ENCODE measurements around the gene TSSK1B. TPM values are rescaled to one million over a fixed set of nuclear protein-coding genes. Genes with fewer than 3 reads are reported as not detected.
"Not testable (repeated sequence)": the region's sequence is repeated elsewhere in the genome, so short reads cannot be mapped to it uniquely, and the experiment has no call there.

Gene TSSK1B, protein sequence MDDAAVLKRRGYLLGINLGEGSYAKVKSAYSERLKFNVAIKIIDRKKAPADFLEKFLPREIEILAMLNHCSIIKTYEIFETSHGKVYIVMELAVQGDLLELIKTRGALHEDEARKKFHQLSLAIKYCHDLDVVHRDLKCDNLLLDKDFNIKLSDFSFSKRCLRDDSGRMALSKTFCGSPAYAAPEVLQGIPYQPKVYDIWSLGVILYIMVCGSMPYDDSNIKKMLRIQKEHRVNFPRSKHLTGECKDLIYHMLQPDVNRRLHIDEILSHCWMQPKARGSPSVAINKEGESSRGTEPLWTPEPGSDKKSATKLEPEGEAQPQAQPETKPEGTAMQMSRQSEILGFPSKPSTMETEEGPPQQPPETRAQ
- not detected in 2 replicates for total RNA-seq (2014; rRNA removed; shearing (Covaris generic))
- polyA plus RNA-seq (2015; cell fraction: cytosol; rRNA removed): not detected in 2 replicates
- not detected in 2 replicates for polyA plus RNA-seq (2015; cell fraction: nucleus; rRNA removed)

DNA sequence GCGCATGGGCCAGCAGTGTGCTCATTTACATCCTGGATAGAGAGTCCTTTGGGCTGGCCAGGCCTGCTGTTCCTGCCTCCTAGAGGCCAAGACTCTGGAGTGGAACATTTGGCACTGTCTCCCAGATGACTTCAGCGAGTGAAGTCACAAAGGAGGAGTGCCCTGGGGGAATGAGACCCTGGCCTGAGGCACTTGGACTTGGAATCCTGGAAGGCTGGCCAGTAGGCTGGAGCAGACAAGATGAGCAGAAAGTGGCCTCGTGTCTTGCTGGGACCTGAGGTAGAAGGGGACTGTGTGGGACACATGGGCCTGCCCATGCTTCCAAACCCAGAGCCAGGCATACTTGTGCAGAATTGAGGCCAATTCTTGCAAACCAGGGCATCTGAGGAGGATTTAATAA lies at the start of gene TSSK1B:
Gene TSSK1B (minus strand): TSS at position 101 of the 400 bp plus-strand sequence. CDS start 150 bp downstream, outside the sequence.
- in situ Hi-C loops (cut with HindIII; ENCODE audit: low pct_unique_long_range_greater_than_20kb, low sequenced_read_pairs): no loop called here
- no peak for DNase-seq (ENCODE audit: low read depth, low spot score)

DNA sequence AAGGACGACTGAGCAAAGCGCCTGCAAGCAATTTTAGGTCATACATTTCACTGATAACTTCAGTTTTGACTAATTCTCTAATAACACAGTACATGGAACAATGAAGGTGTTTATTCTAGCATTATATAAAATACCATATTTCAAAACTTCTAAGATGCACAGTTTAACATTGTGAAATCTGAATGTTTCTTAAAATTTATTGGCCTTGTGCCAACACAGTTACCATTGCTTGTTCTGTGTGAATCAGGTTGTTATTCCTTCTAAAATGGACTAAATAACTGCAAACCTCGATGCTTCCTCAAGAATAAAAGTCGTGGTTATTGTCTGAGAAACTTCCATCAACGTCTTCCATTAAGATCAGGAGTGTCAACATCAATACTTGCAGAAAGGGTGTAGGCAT lies 45.5 kb upstream of the TSSK1B start:
- DNase-seq (ENCODE audit: low read depth, low spot score): no peak
- in situ Hi-C loops (cut with HindIII; ENCODE audit: low pct_unique_long_range_greater_than_20kb, low sequenced_read_pairs): no loop called here

DNA sequence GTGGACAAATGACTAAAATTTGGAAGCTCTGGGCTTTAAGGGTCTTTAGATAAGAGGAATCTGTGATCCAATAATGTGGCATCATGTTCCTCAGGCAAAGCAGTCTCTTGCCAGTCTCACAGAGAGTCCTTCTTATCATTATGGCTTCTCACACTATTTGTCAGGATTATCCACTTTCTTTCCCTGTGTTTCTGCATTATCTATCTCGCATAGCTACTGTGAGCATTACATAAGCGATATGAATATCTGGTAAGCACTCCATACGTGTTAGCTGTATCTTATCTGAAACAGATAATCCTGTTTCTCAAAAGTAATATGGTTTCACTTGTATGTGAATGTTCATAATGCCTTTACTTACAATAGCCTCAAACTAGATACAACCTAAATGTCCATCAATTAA lies 43.9 kb upstream of the TSSK1B start:
- in situ Hi-C loops (cut with HindIII; ENCODE audit: low pct_unique_long_range_greater_than_20kb, low sequenced_read_pairs): no loop called here
- DNase-seq (ENCODE audit: low read depth, low spot score): no peak

DNA sequence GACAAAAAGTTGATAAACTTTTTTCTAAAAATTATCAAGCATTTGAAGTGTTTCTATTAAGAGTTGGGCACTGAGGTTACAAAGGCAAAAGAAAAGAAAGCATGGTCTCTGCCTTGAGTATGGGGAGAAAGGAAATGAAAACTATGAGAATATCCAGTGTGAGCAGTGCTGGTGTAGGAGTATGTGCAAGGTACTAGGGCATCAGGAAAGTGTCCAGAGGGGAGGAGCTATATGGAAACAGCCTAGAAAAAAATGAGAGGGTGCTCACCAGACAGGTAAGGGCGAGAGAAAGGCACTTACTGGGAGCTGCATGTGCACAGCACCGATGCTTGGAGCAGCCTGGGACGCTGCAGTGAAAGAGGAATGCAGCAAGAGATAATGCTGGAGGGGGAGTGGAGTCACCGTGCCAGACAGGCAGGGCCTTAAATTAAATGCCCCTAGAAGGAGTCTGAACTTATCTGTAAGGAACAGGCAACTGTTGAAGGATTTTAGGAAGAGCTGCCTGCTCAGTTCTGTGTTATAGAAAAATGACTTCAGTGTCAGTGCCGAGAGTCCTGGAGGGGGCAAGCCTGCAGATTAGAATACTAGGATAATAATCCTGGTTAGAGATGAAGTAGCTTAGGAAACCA lies 39.4 kb upstream of the TSSK1B start:
- DNase-seq (ENCODE audit: low read depth, low spot score): no peak
- in situ Hi-C loops (cut with HindIII; ENCODE audit: low pct_unique_long_range_greater_than_20kb, low sequenced_read_pairs): no loop called here

DNA sequence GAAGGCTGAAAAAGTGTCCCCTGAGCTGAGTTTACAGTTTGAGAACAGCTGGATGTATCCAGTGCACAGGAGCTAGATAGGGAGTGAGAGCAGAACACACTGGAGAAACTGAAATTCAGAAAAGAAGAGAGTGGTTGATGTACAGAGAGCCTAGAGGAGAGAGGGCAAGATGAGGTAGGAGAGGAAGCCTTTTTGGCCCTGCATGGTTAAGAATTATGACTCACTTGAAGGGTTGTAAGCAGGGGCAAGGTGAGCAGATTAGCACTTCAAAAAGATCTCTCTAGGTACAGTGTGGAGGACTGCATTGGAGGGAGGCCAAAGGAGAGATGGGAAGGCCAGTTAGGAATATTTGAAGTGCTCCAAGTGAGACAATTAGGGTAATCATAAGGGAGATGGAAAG lies 28.2 kb upstream of the TSSK1B start:
- no peak for DNase-seq (ENCODE audit: low read depth, low spot score)
- in situ Hi-C loops (cut with HindIII; ENCODE audit: low pct_unique_long_range_greater_than_20kb, low sequenced_read_pairs): no loop called here

DNA sequence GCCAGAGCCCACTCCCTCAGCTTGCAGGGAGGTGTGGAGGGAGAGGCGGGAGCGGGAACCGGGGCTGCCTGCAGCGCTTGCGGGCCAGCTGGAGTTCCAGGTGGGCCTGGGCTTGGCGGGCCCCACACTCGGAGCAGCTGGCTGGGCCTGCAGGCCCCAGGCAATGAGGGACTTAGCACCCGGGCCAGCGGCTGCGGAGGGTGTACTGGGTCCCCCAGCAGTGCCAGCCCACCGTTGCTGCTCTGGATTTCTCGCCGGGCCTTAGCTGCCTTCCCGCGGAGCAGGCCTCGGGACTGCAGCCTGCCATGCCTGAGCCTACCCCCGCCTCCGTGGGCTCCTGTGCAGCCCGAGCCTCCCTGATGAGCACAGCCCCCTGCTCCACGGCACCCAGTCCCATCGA lies 22.3 kb upstream of the TSSK1B start:
- DNase-seq (ENCODE audit: low read depth, low spot score); in situ Hi-C loops (cut with HindIII; ENCODE audit: low pct_unique_long_range_greater_than_20kb, low sequenced_read_pairs): not testable (repeated sequence)

DNA sequence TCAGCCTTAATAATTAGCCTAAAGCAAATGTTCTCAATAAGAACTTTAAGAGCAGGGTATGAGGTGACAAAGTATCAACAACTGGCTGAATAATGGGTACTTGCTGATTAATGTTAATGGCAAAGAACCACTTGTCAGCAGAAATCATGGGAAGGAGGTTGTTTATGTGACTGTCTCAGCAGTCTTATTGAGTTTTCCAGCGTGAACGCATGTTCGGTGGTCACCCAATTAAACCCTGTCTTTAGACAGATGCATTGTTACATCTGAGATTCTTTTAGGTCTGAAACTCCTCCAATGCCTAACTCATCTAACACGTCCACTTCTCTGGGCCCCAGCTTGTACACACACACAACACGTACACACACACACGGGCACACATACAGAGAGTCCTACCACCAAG lies 18.2 kb upstream of the TSSK1B start:
- DNase-seq (ENCODE audit: low read depth, low spot score): no peak
- in situ Hi-C loops (cut with HindIII; ENCODE audit: low pct_unique_long_range_greater_than_20kb, low sequenced_read_pairs): no loop called here

DNA sequence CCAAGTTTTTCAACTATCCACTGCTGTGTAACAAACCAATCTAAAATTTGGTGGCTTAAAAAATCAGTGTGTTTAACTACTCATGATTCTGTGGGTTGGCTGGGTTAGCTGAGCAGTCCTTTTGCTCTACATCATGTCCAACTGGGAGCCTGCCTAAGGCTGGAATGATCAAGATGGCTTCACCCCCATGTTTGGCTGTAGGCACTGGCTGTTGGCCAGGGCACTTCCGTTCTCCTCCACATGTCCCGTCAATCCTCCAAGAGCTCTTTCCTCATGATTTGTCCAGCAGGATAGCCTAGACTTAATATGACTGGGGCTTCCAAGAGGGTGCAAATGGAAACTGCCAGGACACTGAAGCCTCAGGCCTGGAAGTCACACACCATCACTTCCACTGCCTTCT lies 17.0 kb upstream of the TSSK1B start:
- in situ Hi-C loops (cut with HindIII; ENCODE audit: low pct_unique_long_range_greater_than_20kb, low sequenced_read_pairs): no loop called here
- DNase-seq (ENCODE audit: low read depth, low spot score): no peak

DNA sequence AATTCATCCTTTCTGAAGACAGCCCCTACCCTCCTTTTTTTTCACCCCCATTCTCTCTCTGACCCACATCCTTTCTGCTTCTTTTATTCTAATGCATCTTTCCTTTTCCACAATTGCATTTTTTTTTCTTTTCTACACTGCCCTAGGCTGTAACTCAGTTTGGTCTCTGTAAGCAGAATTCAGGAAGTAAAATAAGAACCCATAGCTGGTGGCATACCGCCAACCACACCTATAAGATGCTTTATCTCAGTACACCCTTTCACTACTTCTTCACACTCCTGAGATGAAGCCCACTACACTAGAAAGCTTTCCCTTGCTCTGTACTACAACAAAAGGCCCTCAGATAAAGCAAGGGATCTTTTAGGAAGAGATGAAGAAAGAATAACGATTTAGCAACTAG lies 16.1 kb upstream of the TSSK1B start:
- in situ Hi-C loops (cut with HindIII; ENCODE audit: low pct_unique_long_range_greater_than_20kb, low sequenced_read_pairs): no loop called here
- no peak for DNase-seq (ENCODE audit: low read depth, low spot score)

DNA sequence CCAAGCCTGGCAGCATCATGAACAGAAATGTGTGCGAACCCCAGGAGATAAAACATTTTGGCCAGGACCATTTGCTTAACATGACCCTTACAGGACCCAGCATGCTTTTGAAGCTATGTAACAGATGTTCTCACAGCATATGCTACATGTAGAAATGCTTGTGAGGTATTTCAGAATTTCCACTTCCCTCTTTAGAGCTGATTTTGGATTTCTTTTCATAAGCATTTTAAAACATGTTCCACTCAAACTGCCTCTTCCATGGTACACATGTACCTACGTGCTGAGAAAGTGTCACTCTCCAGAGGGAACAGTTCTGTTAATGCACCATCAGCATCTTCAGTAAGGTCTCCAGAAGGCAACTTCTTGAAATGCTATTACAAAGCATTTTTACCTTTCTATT lies 15.7 kb upstream of the TSSK1B start:
- in situ Hi-C loops (cut with HindIII; ENCODE audit: low pct_unique_long_range_greater_than_20kb, low sequenced_read_pairs): no loop called here
- no peak for DNase-seq (ENCODE audit: low read depth, low spot score)

DNA sequence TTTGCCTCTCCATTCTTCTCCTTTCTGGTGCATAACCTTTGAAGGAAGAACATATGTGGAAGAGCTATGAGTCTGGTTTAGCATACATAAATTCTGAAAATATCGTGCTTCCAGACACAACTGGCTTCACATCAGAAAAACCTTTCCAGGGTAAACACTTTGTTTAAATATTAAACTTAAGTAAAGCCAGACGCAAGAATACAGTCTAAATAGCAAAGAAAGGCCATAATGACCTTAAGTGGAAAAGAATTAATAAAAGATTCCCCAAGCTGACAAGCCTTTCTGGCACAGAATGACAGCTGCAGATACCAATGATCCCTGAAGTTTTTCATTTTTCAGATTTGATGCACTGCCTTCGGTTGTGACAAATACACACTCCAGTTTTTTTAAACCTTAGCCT lies 13.5 kb upstream of the TSSK1B start:
- in situ Hi-C loops (cut with HindIII; ENCODE audit: low pct_unique_long_range_greater_than_20kb, low sequenced_read_pairs): no loop called here
- no peak for DNase-seq (ENCODE audit: low read depth, low spot score)

DNA sequence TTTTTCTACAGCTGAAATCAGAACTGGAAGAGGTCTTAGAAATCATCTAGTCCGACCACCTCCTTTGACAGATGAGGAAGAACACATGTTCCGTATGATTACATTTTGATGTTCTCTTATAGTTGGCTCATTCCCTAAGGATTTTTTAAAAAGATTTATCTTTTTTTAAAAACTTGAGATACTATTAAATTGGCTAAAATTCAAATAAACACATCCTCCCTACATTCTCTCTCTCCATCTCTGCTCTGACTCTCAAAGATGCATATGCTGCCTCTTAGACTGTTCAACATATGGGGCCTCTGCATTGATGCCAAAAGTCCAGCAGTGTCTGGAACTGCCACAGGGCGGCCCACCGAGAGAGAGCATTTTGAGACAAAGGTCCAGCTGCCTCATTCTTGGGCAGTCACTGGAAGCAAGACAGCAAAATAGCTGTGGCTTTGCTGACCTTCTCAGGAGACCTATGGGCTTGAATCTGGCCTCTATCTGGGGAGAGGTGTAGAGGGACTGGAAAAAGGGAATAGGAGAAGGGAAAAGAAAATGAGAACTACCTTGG lies 12.8 kb upstream of the TSSK1B start:
- in situ Hi-C loops (cut with HindIII; ENCODE audit: low pct_unique_long_range_greater_than_20kb, low sequenced_read_pairs): no loop called here
- DNase-seq (ENCODE audit: low read depth, low spot score): peak; percentile 50

DNA sequence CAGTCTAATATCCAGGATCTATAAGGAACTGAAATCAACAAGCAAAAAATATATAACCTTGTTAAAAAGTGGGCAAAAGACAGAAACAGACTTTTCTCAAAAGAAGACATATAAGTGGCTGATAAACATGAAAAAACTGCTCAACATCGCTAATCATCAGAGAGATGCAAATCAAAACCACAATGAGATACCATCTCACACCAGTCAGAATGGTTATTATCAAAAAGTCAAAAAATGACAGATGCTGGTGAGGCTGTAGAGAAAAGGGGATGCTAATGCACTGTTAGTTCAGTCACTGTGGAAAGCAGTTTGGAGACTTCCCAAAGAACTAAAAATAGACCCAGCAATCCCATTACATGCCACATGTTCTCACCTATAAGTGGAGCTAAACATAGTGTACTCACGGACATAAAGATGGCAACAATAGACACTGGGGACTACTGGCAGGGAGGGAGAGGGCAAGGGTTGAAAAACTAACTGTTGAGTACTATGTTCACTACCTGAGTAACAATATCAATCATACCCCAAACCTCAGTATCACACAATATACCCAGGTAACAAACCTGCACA lies 11.7 kb upstream of the TSSK1B start:
- in situ Hi-C loops (cut with HindIII; ENCODE audit: low pct_unique_long_range_greater_than_20kb, low sequenced_read_pairs): no loop called here

DNA sequence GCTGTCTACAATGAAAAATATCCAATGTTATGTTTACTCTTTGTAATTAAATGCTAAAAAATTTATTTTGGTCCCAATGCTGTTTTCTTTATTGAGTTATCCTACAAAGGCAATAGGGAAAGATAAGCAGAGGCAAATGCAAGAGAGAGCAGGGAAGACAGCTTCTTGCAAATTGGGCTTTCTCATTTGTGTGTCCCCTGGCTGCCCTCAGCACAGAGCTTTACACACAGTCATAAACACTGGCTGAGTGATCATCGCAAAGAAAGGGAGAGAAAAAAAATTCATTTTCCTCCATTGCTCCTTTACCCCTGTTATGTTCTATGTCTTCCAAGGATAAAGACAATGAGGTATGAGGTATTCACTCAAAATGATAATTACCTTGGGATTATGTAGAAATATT lies 2.3 kb upstream of the TSSK1B start:
- in situ Hi-C loops (cut with HindIII; ENCODE audit: low pct_unique_long_range_greater_than_20kb, low sequenced_read_pairs): no loop called here
- DNase-seq (ENCODE audit: low read depth, low spot score): no peak

More for the DNA sequence above, 11.7 kb upstream of the TSSK1B start:
- no peak for DNase-seq (ENCODE audit: low read depth, low spot score)

DNA sequence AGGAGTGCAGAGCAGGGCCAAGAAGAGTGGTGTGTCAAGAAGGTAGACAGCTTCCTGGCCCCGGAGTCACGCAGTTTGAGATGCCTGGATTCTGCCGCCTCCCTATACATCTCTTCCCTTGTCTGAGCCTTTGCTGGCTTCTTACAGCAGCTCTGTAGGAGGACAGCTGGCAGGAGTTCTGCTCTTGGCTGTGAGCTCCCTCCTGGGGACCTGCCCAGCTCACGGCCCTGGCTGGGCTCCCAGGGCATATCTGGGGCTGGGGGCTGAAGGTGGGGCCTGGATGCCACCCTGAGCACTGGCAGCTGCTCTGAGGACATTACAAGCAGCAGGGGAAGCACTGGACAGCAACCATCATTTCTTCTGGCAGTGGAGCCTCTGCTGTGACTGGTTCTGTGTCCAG lies 786 bp upstream of the TSSK1B start:
- no peak for DNase-seq (ENCODE audit: low read depth, low spot score)
- in situ Hi-C loops (cut with HindIII; ENCODE audit: low pct_unique_long_range_greater_than_20kb, low sequenced_read_pairs): no loop called here

DNA sequence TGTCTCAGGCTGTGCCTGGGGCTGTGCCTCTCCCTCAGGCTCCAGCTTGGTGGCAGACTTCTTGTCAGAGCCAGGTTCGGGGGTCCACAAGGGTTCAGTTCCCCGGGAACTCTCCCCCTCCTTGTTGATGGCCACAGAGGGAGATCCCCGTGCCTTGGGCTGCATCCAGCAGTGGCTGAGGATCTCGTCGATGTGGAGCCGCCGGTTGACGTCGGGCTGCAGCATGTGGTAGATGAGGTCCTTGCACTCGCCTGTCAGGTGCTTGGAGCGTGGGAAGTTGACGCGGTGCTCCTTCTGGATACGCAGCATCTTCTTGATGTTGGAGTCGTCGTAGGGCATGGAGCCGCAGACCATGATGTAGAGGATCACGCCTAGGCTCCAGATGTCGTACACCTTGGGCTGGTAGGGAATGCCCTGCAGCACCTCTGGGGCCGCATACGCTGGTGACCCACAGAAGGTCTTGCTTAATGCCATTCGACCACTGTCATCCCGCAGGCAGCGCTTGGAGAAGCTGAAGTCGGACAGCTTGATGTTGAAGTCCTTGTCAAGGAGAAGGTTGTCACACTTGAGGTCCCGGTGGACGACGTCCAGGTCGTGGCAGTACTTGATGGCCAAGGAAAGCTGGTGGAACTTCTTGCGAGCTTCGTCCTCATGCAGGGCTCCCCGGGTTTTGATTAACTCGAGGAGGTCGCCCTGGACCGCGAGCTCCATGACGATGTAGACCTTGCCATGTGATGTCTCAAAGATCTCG lies 752 bp downstream of the TSSK1B start:
- no peak for DNase-seq (ENCODE audit: low read depth, low spot score)
- in situ Hi-C loops (cut with HindIII; ENCODE audit: low pct_unique_long_range_greater_than_20kb, low sequenced_read_pairs): no loop called here

DNA sequence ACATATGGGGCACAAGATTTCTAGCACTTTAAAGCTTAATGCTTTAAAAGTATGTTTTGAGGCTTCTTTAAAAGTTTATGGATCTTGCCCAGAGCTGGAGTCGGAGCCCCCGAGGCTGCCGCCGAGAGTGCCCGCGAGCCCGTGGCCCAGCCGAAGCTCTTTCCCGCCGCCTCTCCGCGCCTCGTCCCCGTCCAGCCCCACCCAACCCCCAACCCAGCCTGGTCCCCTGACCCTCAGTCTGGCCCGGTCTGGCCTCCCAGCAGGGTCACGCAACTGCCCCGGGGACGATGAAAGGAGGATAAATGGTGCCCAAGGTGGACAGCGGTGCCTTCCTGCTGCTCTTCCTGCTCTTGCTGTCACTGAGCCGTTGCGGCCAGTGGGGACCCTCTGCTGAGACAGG lies 1.7 kb downstream of the TSSK1B start:
- DNase-seq (ENCODE audit: low read depth, low spot score): no peak
- in situ Hi-C loops (cut with HindIII; ENCODE audit: low pct_unique_long_range_greater_than_20kb, low sequenced_read_pairs): no loop called here

Data from SK-MEL-5 (cell line).